Stimulated activated CD8-positive, alpha-beta memory T cell treated with anti-CD3 and anti-CD28 coated beads, Interleukin-15, amount 100 ng/mL, for 24 hours (primary cell): ENCODE results near the gene GPR63.

Experiments
- DNase-seq: peaks from one replicate; pipeline ENCODE4 v3.0.0-alpha.2; 2020; ENCODE audit warnings: low read depth

The GPR63 gene

GRCh38 chr6:96760153-96760687, 77.1 kb downstream of the GPR63 start:
- DNase-seq = no peak

GRCh38 chr6:96755096-96755495, 82.2 kb downstream of the GPR63 start:
- no peak for DNase-seq

- no peak for DNase-seq
Observed at GRCh38 chr6:96749891-96750290, 87.4 kb downstream of the GPR63 start.
